ENCODE data around the gene AGRN. TPM values are rescaled to one million over a fixed set of nuclear protein-coding genes. Genes with fewer than 3 reads are reported as not detected.

Gene AGRN
- total RNA-seq, 4 donors from 2014 or later: 10.9 to 35.7 (median 20.6) TPM

- Histone ChIP-seq H3K36me3 (peaks cover 0 to 27% (median 0%) of the 10 kb centered on the region in 3 donors), H3K4me1 (peaks cover 0 to 41% (median 24%) of the 10 kb centered on the region in 4 donors), H3K9me3 (no peaks in the 10 kb centered on the region), H3K27me3 (peaks cover 0 to 26% of the 10 kb centered on the region in 2 donors), H3K4me3 (peak overlapping the region in 2 of 4 donors; percentile 41 to 53), H3K27ac (no peak overlapping the region)
- DNase-seq (ENCODE audit: low spot score in 2 of 2): no peak
- TF ChIP-seq EP300 (IDR thresholded peaks at IDR 0.05) (no peak), POLR2A (IDR thresholded peaks at IDR 0.05) (no peak), CTCF (IDR thresholded peaks at IDR 0.05) (no peak)
- WGBS, 2 donors: 11 to 17% methylated on average over 17 to 40 of the region's 71 CpGs
Observed at GRCh38 chr1:1033731-1034438, 14.0 kb downstream of the AGRN start.

- Histone ChIP-seq H3K36me3 (peaks cover 0 to 27% (median 0%) of the 10 kb centered on the region in 3 donors), H3K27ac (no peak overlapping the region), H3K4me1 (peaks cover 0 to 46% (median 25%) of the 10 kb centered on the region in 4 donors), H3K27me3 (peaks cover 0 to 30% of the 10 kb centered on the region in 2 donors), H3K4me3 (peak overlapping the region in 1 of 4 donors; percentile 53), H3K9me3 (no peaks in the 10 kb centered on the region)
- TF ChIP-seq EP300 (IDR thresholded peaks at IDR 0.05) (no peak), POLR2A (IDR thresholded peaks at IDR 0.05) (no peak), CTCF (IDR thresholded peaks at IDR 0.05) (no peak)
- DNase-seq (ENCODE audit: low spot score in 2 of 2): no peak
- WGBS, 2 donors: 50% methylated on average over 21 of the region's 30 CpGs; no CpG with 5 or more reads in 1 of the 2 donors
Observed at GRCh38 chr1:1034439-1034781, 14.5 kb downstream of the AGRN start.

- WGBS, 2 donors: 87 to 95% methylated on average over 7 to 19 of the region's 19 CpGs
- Histone ChIP-seq H3K27me3 (peaks cover 0 to 40% of the 10 kb centered on the region in 2 donors), H3K27ac (no peak overlapping the region), H3K4me3 (no peak overlapping the region), H3K4me1 (peaks cover 0 to 56% (median 33%) of the 10 kb centered on the region in 4 donors), H3K36me3 (peaks cover 0 to 27% (median 0%) of the 10 kb centered on the region in 3 donors), H3K9me3 (no peaks in the 10 kb centered on the region)
- no peak for DNase-seq (ENCODE audit: low spot score in 2 of 2)
- no peak for TF ChIP-seq POLR2A (IDR thresholded peaks at IDR 0.05)
- TF ChIP-seq CTCF (IDR thresholded peaks at IDR 0.05): no peak
- TF ChIP-seq EP300 (IDR thresholded peaks at IDR 0.05): no peak
Observed at GRCh38 chr1:1035291-1035943, 15.5 kb downstream of the AGRN start.

GRCh38 chr1:1037366-1038327, 17.7 kb downstream of the AGRN start:
- TF ChIP-seq CTCF (IDR thresholded peaks at IDR 0.05): no peak
- no peak for TF ChIP-seq POLR2A (IDR thresholded peaks at IDR 0.05)
- no peak for TF ChIP-seq EP300 (IDR thresholded peaks at IDR 0.05)
- peaks cover 0 to 47% (median 28%) of the 10 kb centered on the region in 4 donors for H3K4me1 ChIP-seq
- H3K4me3 ChIP-seq: no peak overlapping the region
- H3K36me3 ChIP-seq: peaks cover 0 to 31% (median 0%) of the 10 kb centered on the region in 3 donors
- no peak overlapping the region for H3K27ac ChIP-seq
- DNase-seq (ENCODE audit: low spot score in 2 of 2): no peak
- WGBS, 2 donors: 79 to 86% methylated on average over 28 to 29 of the region's 30 CpGs
- no peaks in the 10 kb centered on the region for H3K9me3 ChIP-seq
- peaks cover 0 to 33% of the 10 kb centered on the region in 2 donors for H3K27me3 ChIP-seq
